Measurements from ENCODE around the gene TRIM29.
"Not testable (repeated sequence)": the region's sequence is repeated elsewhere in the genome, so short reads cannot be mapped to it uniquely, and the experiment has no call there.

TRIM29 gene

DNA sequence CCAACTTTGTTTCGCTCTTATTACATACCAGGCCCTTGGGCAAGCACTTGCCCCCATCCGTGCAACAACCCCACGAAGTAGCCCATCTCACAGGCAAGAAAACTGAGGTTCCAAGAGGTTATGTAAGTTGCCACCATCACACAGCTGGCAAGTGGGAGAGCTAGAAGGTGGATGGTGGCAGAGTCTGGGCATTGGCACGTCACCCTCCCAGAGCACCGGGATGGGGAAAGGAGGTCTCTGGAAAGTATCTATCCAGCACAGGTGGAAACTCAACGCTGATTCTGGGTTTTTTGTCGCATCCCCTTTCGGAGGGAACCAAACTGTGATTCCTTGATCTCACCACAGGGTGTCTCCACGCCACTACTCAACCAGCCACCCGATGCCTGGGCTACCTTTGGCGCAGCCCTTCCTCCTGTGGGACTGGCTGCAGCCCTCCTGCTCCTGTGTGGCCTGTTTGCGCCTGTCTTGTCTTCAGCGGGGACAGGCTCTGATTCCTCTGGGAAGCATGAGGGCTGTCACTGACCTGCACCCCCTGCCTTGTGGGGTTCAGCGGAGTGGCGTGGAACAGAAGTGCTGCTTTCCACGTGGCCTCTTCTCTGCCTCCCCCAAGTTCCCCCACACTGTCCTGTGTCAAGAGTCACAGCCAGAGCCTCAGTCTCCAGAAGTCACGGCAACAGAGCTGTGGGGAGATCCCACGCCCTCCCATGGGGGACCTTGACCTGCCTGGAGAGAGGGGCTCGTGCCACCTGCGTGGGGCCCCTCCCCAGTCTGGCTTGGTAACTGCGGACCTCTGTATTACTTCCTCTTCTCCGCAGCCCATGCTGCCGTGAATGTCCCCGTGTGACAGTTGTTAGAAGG, 34.4 kb upstream of the TRIM29 start:
- DNase-seq (ENCODE audit: low read depth in 2 of 2): peak in 1 of 2 donors; percentile 17

GRCh38 chr11:120170741-120171261, 32.9 kb upstream of the TRIM29 start:
- DNase-seq (ENCODE audit: low read depth in 2 of 2): no peak

DNA sequence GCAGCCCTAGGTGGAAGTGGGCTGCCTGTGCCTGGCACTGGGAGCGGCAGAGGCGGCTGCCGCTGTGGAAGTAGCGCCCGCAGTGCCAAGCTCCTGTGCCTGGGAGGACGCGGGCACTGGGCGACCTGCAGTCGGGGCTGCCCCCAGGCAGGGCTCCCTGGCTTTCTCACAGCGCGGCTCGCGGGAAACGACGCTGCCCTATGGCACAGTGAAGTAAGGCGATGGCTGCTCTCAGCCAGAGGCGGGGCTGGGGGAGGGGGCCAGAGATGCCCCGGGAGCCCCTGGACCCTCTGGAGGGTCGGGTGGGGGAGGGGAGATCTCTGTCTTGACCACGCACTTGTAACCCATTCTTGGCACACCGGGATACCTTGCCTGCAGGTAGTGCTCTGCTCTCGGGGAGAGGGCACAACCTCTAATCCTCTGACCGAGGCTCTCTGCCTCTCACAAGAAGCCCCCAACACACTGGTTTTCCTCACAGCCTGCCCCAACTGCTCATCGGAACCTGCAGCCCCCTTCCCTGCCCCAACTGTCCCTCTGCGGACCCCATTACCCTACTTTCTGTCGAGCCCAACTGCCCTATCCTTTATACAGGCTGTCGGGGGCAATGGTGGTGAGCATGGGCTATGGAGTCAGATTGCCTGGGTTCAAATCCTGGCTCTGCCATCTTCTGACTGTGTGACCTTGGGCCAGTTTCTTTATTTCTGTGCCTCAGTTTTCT, 32.2 kb upstream of the TRIM29 start:
- DNase-seq (ENCODE audit: low read depth in 2 of 2): no peak

- DNase-seq (ENCODE audit: low read depth in 2 of 2): peak; percentile 29 to 41
Observed at GRCh38 chr11:120168960-120169681, 31.2 kb upstream of the TRIM29 start.

- DNase-seq (ENCODE audit: low read depth in 2 of 2): no peak
Observed at GRCh38 chr11:120168108-120168959, 30.4 kb upstream of the TRIM29 start.

DNA sequence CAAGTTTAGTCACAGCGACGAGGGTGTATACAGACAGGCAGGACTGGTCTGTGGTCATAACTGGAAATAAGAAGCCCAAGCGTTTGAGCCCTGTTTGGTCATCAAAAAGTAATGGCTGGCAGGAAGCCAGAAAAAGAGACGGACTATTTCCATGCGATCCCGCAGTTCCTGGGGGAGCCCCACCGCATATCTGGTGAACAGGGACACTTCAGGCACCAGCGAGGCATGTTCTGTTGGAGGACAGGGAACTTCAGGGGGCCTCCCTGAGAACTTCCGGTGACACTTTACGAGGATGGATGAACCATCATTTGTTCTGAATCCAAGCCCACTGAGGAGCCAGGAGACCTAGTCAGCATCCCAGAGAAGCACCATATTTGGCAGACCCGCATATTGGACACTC, 29.7 kb upstream of the TRIM29 start:
- no peak for DNase-seq (ENCODE audit: low read depth in 2 of 2)

- DNase-seq (ENCODE audit: low read depth in 2 of 2): no peak
Observed at GRCh38 chr11:120160436-120160835, 22.5 kb upstream of the TRIM29 start.

GRCh38 chr11:120153221-120153620, 15.3 kb upstream of the TRIM29 start:
- DNase-seq (ENCODE audit: low read depth in 2 of 2): no peak

DNA sequence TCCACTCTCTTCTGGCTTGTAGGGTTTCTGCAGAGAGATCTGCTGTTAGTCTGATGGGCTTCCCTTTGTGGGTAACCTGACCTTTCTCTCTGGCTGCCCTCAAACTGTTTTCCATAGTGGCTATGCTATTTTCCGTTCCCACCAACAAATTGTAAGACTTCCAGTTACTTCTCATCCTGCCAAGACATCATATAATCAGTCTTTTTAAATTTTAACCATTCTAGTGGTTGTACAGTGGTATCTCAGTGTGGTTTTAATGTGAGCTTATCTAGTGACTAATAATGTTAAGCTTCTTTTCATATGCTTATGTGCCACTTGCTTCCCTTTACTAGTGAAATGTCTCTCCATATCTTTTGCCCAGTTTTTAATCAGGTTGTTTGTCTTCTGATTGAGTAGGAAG, 13.6 kb upstream of the TRIM29 start:
- no peak for DNase-seq (ENCODE audit: low read depth in 2 of 2)

DNA sequence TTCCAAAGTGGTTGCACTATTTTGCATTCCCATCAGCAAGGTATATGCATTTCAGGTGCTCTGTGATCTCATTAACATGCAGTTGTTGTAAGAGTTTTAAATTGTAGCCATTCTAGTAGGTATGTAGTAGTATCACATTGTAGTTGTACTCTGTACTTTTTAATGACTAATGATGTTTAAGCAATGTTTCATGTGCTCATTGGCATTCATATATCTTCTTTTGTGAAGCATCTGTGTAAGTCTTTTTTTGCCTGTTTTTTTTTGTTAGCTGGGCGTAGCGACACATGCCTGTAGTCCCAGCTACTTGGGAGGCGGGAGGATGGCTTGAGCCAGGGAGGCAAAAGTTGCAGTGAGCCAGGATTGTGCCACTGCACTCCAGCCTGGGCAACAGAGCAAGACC, 11.3 kb upstream of the TRIM29 start:
- no peak for DNase-seq (ENCODE audit: low read depth in 2 of 2)

DNA sequence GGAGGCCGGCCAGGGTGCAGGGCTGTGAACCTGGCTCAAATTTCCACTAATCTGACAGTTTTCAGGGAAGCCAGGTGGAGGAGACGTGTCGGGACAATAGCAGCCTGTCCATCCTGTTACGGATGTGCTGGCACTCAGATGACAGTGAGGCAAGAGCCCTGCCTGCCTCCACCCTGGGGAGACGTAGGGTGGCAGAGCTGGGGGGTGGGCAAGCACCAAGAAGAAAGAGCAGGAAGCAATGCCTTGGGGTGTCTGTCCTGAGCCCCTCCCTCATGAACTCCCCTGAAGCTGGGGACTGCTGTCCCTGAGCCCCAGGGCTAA, 10.0 kb upstream of the TRIM29 start:
- no peak for DNase-seq (ENCODE audit: low read depth in 2 of 2)

GRCh38 chr11:120147094-120147949, 9.4 kb upstream of the TRIM29 start:
- no peak for DNase-seq (ENCODE audit: low read depth in 2 of 2)

- no peak for DNase-seq (ENCODE audit: low read depth in 2 of 2)
Observed at GRCh38 chr11:120146413-120147093, 8.6 kb upstream of the TRIM29 start.

DNA sequence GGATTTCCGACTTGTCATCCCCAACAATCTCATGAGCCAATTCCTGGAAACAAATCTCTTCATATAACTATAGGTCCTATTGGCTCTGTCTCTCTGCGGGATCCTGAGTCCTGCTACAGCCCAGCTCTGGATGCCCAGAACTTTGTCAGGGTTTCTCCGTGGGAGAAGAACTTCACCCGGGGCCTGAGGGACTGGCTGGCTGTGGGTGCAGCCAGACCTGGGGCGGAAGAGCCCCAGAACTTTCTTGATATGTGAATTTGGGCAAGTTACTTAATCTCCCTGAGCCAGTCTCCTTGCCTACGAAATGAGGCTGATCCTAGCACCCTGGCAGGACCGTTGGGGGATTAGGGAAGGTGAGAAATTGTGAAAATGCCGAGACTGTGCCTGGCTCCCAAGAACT, 6.6 kb upstream of the TRIM29 start:
- DNase-seq (ENCODE audit: low read depth in 2 of 2): no peak

- not testable (repeated sequence) for DNase-seq (ENCODE audit: low read depth in 2 of 2)
Observed at GRCh38 chr11:120143472-120143871, 5.6 kb upstream of the TRIM29 start.

DNA sequence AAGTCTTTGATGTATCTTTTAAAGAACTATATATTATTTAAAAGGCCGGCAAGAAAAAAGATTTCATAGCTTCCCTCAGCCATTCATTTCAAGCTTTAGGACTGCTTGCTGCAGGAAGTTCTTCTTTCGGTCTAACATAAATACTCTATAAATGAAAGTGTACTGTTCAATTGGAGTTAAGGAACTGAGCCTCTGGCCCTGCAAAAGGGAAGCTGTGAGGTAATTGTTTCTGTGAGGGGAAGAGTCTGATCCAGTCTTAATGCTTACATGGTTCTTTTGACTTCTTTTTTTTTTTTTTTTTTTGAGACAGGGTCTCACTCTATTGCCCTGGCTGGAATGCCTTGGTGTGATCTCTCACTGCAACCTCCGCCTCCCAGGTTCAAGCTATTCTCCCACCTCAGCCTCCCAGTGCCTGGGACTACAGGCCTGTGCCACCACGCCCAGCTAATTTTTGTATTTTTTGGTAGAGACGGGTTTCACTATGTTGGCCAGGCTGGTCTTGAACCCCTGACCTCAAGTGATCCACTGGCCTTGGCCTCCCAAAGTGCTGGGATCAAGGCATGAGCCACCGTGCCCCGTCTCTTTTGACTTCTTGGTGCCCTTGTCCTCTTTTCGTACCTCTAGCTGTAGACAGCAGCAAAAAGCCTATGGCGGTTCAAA, 4.7 kb upstream of the TRIM29 start:
- no peak for DNase-seq (ENCODE audit: low read depth in 2 of 2)

- no peak for DNase-seq (ENCODE audit: low read depth in 2 of 2)
Observed at GRCh38 chr11:120141768-120142423, 4.0 kb upstream of the TRIM29 start.

GRCh38 chr11:120141113-120141767, 3.3 kb upstream of the TRIM29 start:
- no peak for DNase-seq (ENCODE audit: low read depth in 2 of 2)
